CD4-positive, alpha-beta T cell treated with Interleukin-1 beta for 1 hour (primary cell): Measurements from ENCODE around the gene KCNJ12.
"Not testable (repeated sequence)": the region's sequence is repeated elsewhere in the genome, so short reads cannot be mapped to it uniquely, and the experiment has no call there.

ENCODE experiments used
- DNase-seq, 2 donors: peaks; one replicate each; pipeline ENCODE4 v3.0.0-alpha.2; 2020 to 2022

KCNJ12 gene

GRCh38 chr17:21425321-21425720, 49.2 kb downstream of the KCNJ12 start:
- no peak for DNase-seq

GRCh38 chr17:21425736-21426135, 49.6 kb downstream of the KCNJ12 start:
- DNase-seq = no peak

GRCh38 chr17:21426246-21426645, 50.1 kb downstream of the KCNJ12 start:
- not testable (repeated sequence) for DNase-seq

- DNase-seq = not testable (repeated sequence)
These were observed 50.7 kb downstream of the KCNJ12 start for GRCh38 chr17:21426876-21427275.

GRCh38 chr17:21427727-21428126, 51.6 kb downstream of the KCNJ12 start:
- DNase-seq = not testable (repeated sequence)

GRCh38 chr17:21428752-21429424, 52.7 kb downstream of the KCNJ12 start:
- not testable (repeated sequence) for DNase-seq

GRCh38 chr17:21429921-21430628, 53.9 kb downstream of the KCNJ12 start:
- not testable (repeated sequence) for DNase-seq

GRCh38 chr17:21433971-21434370, 57.8 kb downstream of the KCNJ12 start:
- DNase-seq = not testable (repeated sequence)

- not testable (repeated sequence) for DNase-seq
These were observed 58.8 kb downstream of the KCNJ12 start for GRCh38 chr17:21434976-21435375.

GRCh38 chr17:21436481-21436880, 60.3 kb downstream of the KCNJ12 start:
- DNase-seq = not testable (repeated sequence)

- not testable (repeated sequence) for DNase-seq
These were observed 61.0 kb downstream of the KCNJ12 start for GRCh38 chr17:21436883-21437836.

- not testable (repeated sequence) for DNase-seq
These were observed 62.3 kb downstream of the KCNJ12 start for GRCh38 chr17:21438316-21439014.

- DNase-seq = not testable (repeated sequence)
These were observed 62.8 kb downstream of the KCNJ12 start for GRCh38 chr17:21439015-21439336.

- DNase-seq = no peak
These were observed 69.0 kb downstream of the KCNJ12 start for GRCh38 chr17:21445091-21445650.

GRCh38 chr17:21447552-21447951, 71.4 kb downstream of the KCNJ12 start:
- DNase-seq = not testable (repeated sequence)

- DNase-seq = not testable (repeated sequence)
These were observed 73.7 kb downstream of the KCNJ12 start for GRCh38 chr17:21449891-21450290.

- DNase-seq = no peak
These were observed 75.8 kb downstream of the KCNJ12 start for GRCh38 chr17:21451975-21452374.

GRCh38 chr17:21452377-21453143, 76.4 kb downstream of the KCNJ12 start:
- DNase-seq = peak; percentile 37 to 46

GRCh38 chr17:21453144-21453898, 77.2 kb downstream of the KCNJ12 start:
- DNase-seq = no peak

- DNase-seq = not testable (repeated sequence)
These were observed 77.8 kb downstream of the KCNJ12 start for GRCh38 chr17:21454006-21454405.

GRCh38 chr17:21454441-21454840, 78.3 kb downstream of the KCNJ12 start:
- DNase-seq = no peak
